H1 (cell line): Measurements from ENCODE around the gene NXT1. TPM values are rescaled to one million over a fixed set of nuclear protein-coding genes. Genes with fewer than 3 reads are reported as not detected.

Experiments
- CTCF ChIA-PET: fragments of 300-600 bp; sonication (Branson Sonifier 250); formaldehyde crosslinking; loops from one replicate; lab custom pipeline; 2021; ENCODE audit not compliant: partially characterized antibody; lab: Charles Lee
- POLR2A ChIA-PET: fragments of 300-600 bp; sonication (Branson Sonifier 250); formaldehyde crosslinking; loops from one replicate; lab custom pipeline; 2021; ENCODE audit warnings: inconsistent platforms; ENCODE audit not compliant: partially characterized antibody; lab: Charles Lee
- DNase-seq, 2 experiments: peaks; one replicate each; pipeline versions ENCODE4 v3.0.0 to v3.0.0-alpha.2; 2010 to 2022; ENCODE audit warnings: low spot score in 2 of 2, low read depth in 1 of 2, mixed read lengths in 1 of 2
- FAIRE-seq: peaks from 2 replicates; lab custom pipeline; 2011; peaks lifted over from hg19 to GRCh38; lab: Jason Lieb, UNC
- H2AFZ ChIP-seq: 2 replicates; pipeline ENCODE4 v1.8.1; 2012; ENCODE audit warnings: low read length, inconsistent platforms
- H2AK5ac ChIP-seq: 2 replicates; pipeline ENCODE4 v1.6.1; 2013; ENCODE audit warnings: low read depth, low read length
- H2BK120ac ChIP-seq: replicated peaks from 2 replicates; pipeline ENCODE3; 2013; ENCODE audit warnings: low read depth, low read length, inconsistent platforms
- H2BK12ac ChIP-seq: 2 replicates; pipeline ENCODE4 v1.6.1; 2013; ENCODE audit warnings: low read depth, low read length
- H2BK15ac ChIP-seq: 2 replicates; pipeline ENCODE4 v1.6.1; 2013; ENCODE audit warnings: low read length
- H2BK20ac ChIP-seq: 2 replicates; pipeline ENCODE4 v1.6.1; 2013; ENCODE audit warnings: low read length
- H2BK5ac ChIP-seq: 2 replicates; pipeline ENCODE4 v1.6.1; 2013; ENCODE audit warnings: low read depth, low read length
- H3K14ac ChIP-seq: 2 replicates; pipeline ENCODE4 v1.6.1; 2013; ENCODE audit warnings: inconsistent platforms; ENCODE audit not compliant: insufficient read length
- H3K18ac ChIP-seq: 2 replicates; pipeline ENCODE4 v1.6.1; 2013; ENCODE audit warnings: low read length; ENCODE audit errors: extremely low read depth
- H3K23ac ChIP-seq: 2 replicates; pipeline ENCODE4 v1.6.1; 2013; ENCODE audit warnings: inconsistent platforms; ENCODE audit not compliant: insufficient read length
- H3K23me2 ChIP-seq: 2 replicates; pipeline ENCODE4 v1.6.1; 2013; ENCODE audit warnings: low read depth, low read length
- H3K27ac ChIP-seq: 2 replicates; pipeline ENCODE4 v1.6.1; 2011; ENCODE audit warnings: low read depth, low read length, inconsistent platforms
- H3K27me3 ChIP-seq, 4 experiments: replicated peaks in 1 of 4; 1 replicate in 1 of 4; 2 replicates in 3 of 4; pipeline versions ENCODE4 v1.6.1 to v1.8.1; 2011 to 2013; ENCODE audit warnings: low read length in 3 of 4, mild to moderate bottlenecking in 3 of 4, inconsistent platforms in 2 of 4, mixed read lengths in 2 of 4, moderate library complexity in 1 of 4; ENCODE audit not compliant: control insufficient read depth in 3 of 4, insufficient read depth in 3 of 4; ENCODE audit errors: extremely low read depth in 1 of 4
- H3K36me3 ChIP-seq, 4 experiments: 2 replicates each; pipeline versions ENCODE4 v1.6.1 to v1.8.1; 2011 to 2013; ENCODE audit warnings: mild to moderate bottlenecking in 4 of 4, low read length in 3 of 4, moderate library complexity in 2 of 4, control low read depth in 1 of 4, inconsistent platforms in 1 of 4; ENCODE audit not compliant: insufficient read depth in 4 of 4, control insufficient read depth in 2 of 4
- H3K4ac ChIP-seq: replicated peaks from 2 replicates; pipeline ENCODE3; 2013; ENCODE audit warnings: low read length, low read depth, mixed read lengths, inconsistent platforms; ENCODE audit not compliant: insufficient read length
- H3K4me1 ChIP-seq, 4 experiments: replicated peaks in 1 of 4; 1 replicate in 1 of 4; 2 replicates in 3 of 4; pipeline versions ENCODE4 v1.6.1 to v1.8.1; 2011 to 2013; ENCODE audit warnings: low read length in 3 of 4, inconsistent platforms in 2 of 4, mixed read lengths in 1 of 4; ENCODE audit not compliant: insufficient read depth in 4 of 4, control insufficient read depth in 3 of 4
- H3K4me2 ChIP-seq, 2 experiments: 2 replicates each; pipeline versions ENCODE4 v1.6.1 to v1.8.1; 2011 to 2013; ENCODE audit warnings: low read depth in 2 of 2, low read length in 2 of 2, control low read depth in 1 of 2, inconsistent platforms in 1 of 2, mild to moderate bottlenecking in 1 of 2; ENCODE audit not compliant: insufficient read depth in 1 of 2
- H3K4me3 ChIP-seq, 4 experiments: fragments of 200-600, 300-600 bp in 1 of 4; sonication (generic), shearing (Covaris generic), sonication (Bioruptor Twin) in 1 of 4; 2 replicates each; pipeline versions ENCODE4 v1.5.1 to v1.8.1; 2011 to 2016; ENCODE audit warnings: low read length in 4 of 4, low read depth in 3 of 4, control low read depth in 2 of 4, inconsistent platforms in 2 of 4, mild to moderate bottlenecking in 2 of 4, mixed read lengths in 1 of 4, moderate library complexity in 1 of 4; ENCODE audit not compliant: insufficient read depth in 2 of 4; ENCODE audit errors: extremely low read depth in 1 of 4
- H3K56ac ChIP-seq: replicated peaks from 2 replicates; pipeline ENCODE3; 2013; ENCODE audit warnings: low read depth, mild to moderate bottlenecking, mixed read lengths, low read length, inconsistent platforms; ENCODE audit not compliant: insufficient read length
- H3K79me1 ChIP-seq: 2 replicates; pipeline ENCODE4 v1.6.1; 2013; ENCODE audit warnings: low read depth, low read length, control low read depth
- H3K79me2 ChIP-seq, 2 experiments: 2 replicates each; pipeline versions ENCODE4 v1.6.1 to v1.8.1; 2012 to 2013; ENCODE audit warnings: low read length in 2 of 2, mild to moderate bottlenecking in 2 of 2, inconsistent platforms in 1 of 2; ENCODE audit not compliant: insufficient read depth in 2 of 2, control insufficient read depth in 1 of 2
- H3K9ac ChIP-seq, 4 experiments: replicated peaks in 1 of 4; 1 replicate in 1 of 4; 2 replicates in 3 of 4; pipeline versions ENCODE4 v1.6.1 to v1.8.1; 2011 to 2013; ENCODE audit warnings: low read depth in 3 of 4, low read length in 3 of 4, control low read depth in 2 of 4, mild to moderate bottlenecking in 2 of 4, moderate library complexity in 2 of 4, inconsistent platforms in 1 of 4; ENCODE audit errors: extremely low read depth in 1 of 4
- H3K9me3 ChIP-seq, 2 experiments: 2 replicates each; pipeline versions ENCODE4 v1.6.1 to v1.8.1; 2012 to 2013; ENCODE audit warnings: mild to moderate bottlenecking in 2 of 2, moderate library complexity in 2 of 2, control low read depth in 1 of 2, inconsistent platforms in 1 of 2, low read depth in 1 of 2, low read length in 1 of 2, mixed read lengths in 1 of 2; ENCODE audit not compliant: insufficient read depth in 2 of 2
- H4K20me1 ChIP-seq, 2 experiments: replicated peaks in 1 of 2; 2 replicates each; pipeline versions ENCODE3 to v1.8.1; 2011 to 2013; ENCODE audit warnings: inconsistent platforms in 2 of 2, low read length in 2 of 2, mild to moderate bottlenecking in 1 of 2; ENCODE audit not compliant: insufficient read depth in 2 of 2, control insufficient read depth in 1 of 2
- H4K5ac ChIP-seq: 2 replicates; pipeline ENCODE4 v1.6.1; 2013; ENCODE audit warnings: low read length, low read depth, mixed read lengths, inconsistent platforms; ENCODE audit not compliant: insufficient read length
- H4K8ac ChIP-seq: 2 replicates; pipeline ENCODE4 v1.8.0; 2013; ENCODE audit warnings: mild to moderate bottlenecking, moderate library complexity, low read length, inconsistent platforms; ENCODE audit not compliant: insufficient read depth; ENCODE audit errors: extremely low read depth
- H4K91ac ChIP-seq: replicated peaks from 2 replicates; pipeline ENCODE3; 2013; ENCODE audit warnings: low read length, mixed read lengths, inconsistent platforms; ENCODE audit not compliant: insufficient read length
- GTF2F1 ChIP-seq: IDR thresholded peaks from 2 replicates; pipeline ENCODE4 v1.6.1; 2012; ENCODE audit warnings: low read depth, low read length, improper control_type of control experiment, borderline replicate concordance
- RAD21 ChIP-seq, 2 experiments: IDR thresholded peaks in 1 of 2; conservative IDR thresholded peaks in 1 of 2; 2 replicates each; pipeline ENCODE4 v1.6.1; 2011; ENCODE audit warnings: low read depth in 2 of 2, low read length in 2 of 2, improper control_type of control experiment in 1 of 2, inconsistent platforms in 1 of 2, mild to moderate bottlenecking in 1 of 2, moderate library complexity in 1 of 2
- WGBS, 2 experiments: shearing (Covaris generic) in 1 of 2; methylation state at CpG; one replicate each; pipeline versions ENCODE4 v1.1.6 to v1.1.7; 2013 to 2015; ENCODE audit warnings: low lambda C conversion rate in 2 of 2, mixed read lengths in 2 of 2, inconsistent platforms in 1 of 2, low coverage in 1 of 2, missing lambda C conversion rate in 1 of 2; ENCODE audit not compliant: insufficient replicate concordance in 2 of 2, insufficient coverage in 1 of 2, insufficient read length in 1 of 2; ENCODE audit errors: extremely low coverage in 1 of 2, missing lambda C conversion rate in 1 of 2; 5-methylcytosine and 5-hydroxymethylcytosine counted together
- polyA plus RNA-seq, 7 experiments: library from polyadenylated mRNA; depleted of rRNA in 3 of 7; stranded (reverse) in 5 of 7; unstranded in 2 of 7; fragments of >200 nt in 5 of 7; fragments of 200-250 nt in 2 of 7; gene quantifications; 1 replicate in 5 of 7; 2 replicates in 1 of 7; 4 replicates in 1 of 7; pipeline versions ENCODE4 v1.2.1 to v1.2.3, GENCODE V29; 2011 to 2013; ENCODE audit warnings: missing spikeins in 2 of 7, mixed read lengths in 2 of 7
- total RNA-seq: library from RNA; stranded (reverse); fragmentation: NEBNext Ultra II Directional; extraction: Animal tissue kit (Norgen Biotek cat#: 25700); gene quantifications from 2 replicates; pipeline ENCODE4 v1.2.1, GENCODE V29; 2021

Gene NXT1
- total and polyA plus RNA-seq, 2 of the 8 experiments (the other 6 are each of a cell fraction or from before 2014, with no cell fraction given) = 23.1 to 26.5 TPM

GRCh38 chr20:23305098-23305497 is 45.5 kb upstream of the NXT1 start:
- no peak overlapping the region for H3K4me2 ChIP-seq
- no peak for TF ChIP-seq GTF2F1
- no peak for TF ChIP-seq RAD21 (IDR thresholded peaks at IDR 0.05 in 1 of 2, conservative IDR thresholded peaks at IDR 0.05 in 1 of 2; ENCODE audit: low read depth in 2 of 2, low read length in 2 of 2)
- H2BK120ac ChIP-seq = no peak overlapping the region
- H3K14ac ChIP-seq = no peak overlapping the region
- no peaks in the 10 kb centered on the region; the same call in 1 of the 2 replicates for H3K79me1 ChIP-seq
- H2BK5ac ChIP-seq = no peak overlapping the region
- H3K56ac ChIP-seq = no peak overlapping the region
- H2AK5ac ChIP-seq = no peak overlapping the region
- no peaks in the 10 kb centered on the region for H4K20me1 ChIP-seq
- no peaks in the 10 kb centered on the region for H3K79me2 ChIP-seq
- no peak overlapping the region for H3K18ac ChIP-seq
- H2BK20ac ChIP-seq = no peak overlapping the region
- no peak overlapping the region for H3K23ac ChIP-seq
- no peak overlapping the region for H4K8ac ChIP-seq
- no peaks in the 10 kb centered on the region for H3K9me3 ChIP-seq
- H2BK15ac ChIP-seq = no peak overlapping the region
- no peaks in the 10 kb centered on the region for H3K23me2 ChIP-seq
- H3K27ac ChIP-seq = no peak overlapping the region
- DNase-seq (no peak), FAIRE-seq (no peak)
- POLR2A ChIA-PET = no interaction called here
- H3K4me3 ChIP-seq = no peak overlapping the region
- CTCF ChIA-PET = interaction anchor here (0.6 kb wide), 1 partner anchor 255 kb away, joined by 3 read pairs; no protein-coding TSS in a partner anchor
- no peaks in the 10 kb centered on the region; a peak in 1 of 7 replicates for H3K27me3 ChIP-seq
- H3K4me1 ChIP-seq = no peaks in the 10 kb centered on the region
- H3K4ac ChIP-seq = peak overlapping the region; percentile 38
- no peak overlapping the region for H4K91ac ChIP-seq
- H4K5ac ChIP-seq = no peak overlapping the region
- no peak overlapping the region for H2AFZ ChIP-seq
- H3K9ac ChIP-seq = no peak overlapping the region
- no peaks in the 10 kb centered on the region for H3K36me3 ChIP-seq
- WGBS, 2 experiments = 92% methylated on average over 3 of the region's 3 CpGs; no CpG with 5 or more reads in 1 of the 2 experiments
- no peak overlapping the region for H2BK12ac ChIP-seq
